HG03039 (cell line): ENCODE data around the gene RANBP10.
"Not testable (repeated sequence)": the region's sequence is repeated elsewhere in the genome, so short reads cannot be mapped to it uniquely, and the experiment has no call there.

ENCODE experiments used
- ATAC-seq: cut with Tn5 transposase; IDR thresholded peaks from one replicate; pipeline ENCODE4 v1.9.1; 2021; ENCODE audit warnings: mild to moderate bottlenecking, moderate library complexity; ENCODE audit not compliant: unreplicated experiment

Gene RANBP10

GRCh38 chr16:67780847-67781564 lies 25.4 kb downstream of the RANBP10 start:
- ATAC-seq, result no peak

DNA sequence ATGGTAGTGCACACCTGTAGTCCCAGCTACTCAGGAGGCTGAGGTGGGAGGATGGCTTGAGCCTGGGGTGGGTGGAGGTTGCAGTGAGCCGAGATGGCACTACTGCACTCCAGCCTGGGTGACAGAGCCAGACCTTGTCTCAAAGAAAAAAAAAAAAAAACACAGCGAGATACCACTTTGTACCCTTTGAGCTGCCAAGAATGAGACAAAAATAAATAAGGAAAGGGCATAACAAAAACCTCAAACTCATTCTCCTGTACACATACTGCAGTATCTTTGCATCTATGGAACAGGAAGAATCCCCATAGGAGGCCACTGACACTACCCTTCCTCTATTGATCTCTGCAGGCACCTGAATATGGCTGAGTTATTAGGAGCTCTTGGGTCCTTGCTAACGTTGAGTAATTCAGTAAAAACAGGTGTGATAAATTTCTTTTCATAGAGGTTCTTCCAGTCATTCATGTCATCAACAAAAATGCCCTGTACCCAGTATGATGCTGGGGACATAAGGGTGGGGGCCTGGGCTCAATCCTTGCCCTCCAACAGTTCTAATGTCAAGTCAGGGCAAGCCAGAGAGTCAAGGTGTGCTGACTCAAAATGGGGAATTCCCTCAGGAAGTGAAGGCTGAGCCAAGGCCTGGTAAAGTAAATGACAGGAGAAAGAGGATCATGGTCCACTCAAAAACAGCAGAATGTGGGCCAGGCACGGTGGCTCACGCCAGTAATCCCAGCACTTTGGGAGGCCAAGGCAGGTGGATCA lies 26.9 kb downstream of the RANBP10 start:
- ATAC-seq, result no peak

DNA sequence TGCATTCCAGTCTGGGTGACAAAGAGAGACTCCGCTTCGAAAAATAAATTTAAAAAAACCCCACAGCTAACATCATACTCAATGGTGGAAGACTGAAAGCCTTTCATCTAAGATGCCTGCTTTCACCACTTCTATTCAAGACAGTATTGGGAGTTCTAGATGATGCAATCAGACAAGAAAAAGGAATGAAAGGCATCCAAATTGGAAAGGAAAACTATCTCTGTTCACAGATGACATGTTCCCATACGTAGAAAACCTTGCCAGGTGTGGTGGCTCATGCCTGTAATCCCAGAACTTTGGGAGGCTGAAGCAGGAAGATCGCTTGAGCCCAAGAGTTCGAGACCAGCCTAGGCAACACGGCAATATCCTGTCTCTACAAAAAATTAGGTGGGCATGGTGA lies 31.1 kb downstream of the RANBP10 start:
- ATAC-seq, result no peak

- no peak for ATAC-seq
Observed at GRCh38 chr16:67774457-67774853, 31.9 kb downstream of the RANBP10 start.

DNA sequence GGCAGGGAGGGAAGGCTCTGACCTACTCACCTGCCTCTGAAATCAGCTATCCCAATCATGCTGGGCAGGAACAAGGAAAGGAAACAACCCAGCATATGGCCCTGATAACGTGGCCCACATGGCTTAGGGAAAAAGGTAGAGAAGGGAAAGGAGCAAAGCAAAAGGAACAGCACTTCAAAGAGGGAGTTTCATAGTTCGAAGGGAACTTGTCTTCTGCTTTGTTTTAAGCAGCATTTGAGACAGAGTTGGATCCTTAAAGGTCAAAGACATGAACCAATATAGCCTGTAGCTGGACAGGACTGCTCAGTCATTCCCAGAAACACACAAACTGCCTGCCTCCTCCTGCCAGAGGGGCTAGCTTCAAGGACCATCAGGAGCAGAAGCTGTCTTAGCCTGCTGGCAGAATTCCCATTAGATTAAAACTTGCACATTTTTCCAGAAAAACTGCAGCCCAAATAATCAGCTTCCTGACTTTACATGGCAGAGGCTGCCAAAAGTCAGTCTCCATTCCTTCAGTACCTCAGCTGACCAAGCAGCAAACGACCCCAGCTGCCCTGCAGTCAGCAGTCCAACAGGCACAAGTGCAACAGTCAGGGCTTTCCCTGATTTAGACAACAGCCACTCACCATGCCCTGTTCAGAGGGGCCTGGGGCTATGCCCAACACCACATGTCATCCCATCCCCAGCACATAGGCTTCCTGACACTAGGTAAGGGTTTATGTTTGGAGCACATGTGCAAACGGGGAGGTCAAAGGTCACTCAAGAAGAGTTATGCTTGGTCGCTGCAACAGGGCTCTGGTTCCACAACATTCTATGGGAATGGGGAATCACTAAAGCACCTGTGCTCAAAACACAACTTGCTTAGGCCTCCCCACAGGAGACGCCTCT lies 32.5 kb downstream of the RANBP10 start:
- no peak for ATAC-seq

- ATAC-seq, result no peak
Observed at GRCh38 chr16:67773099-67773498, 33.3 kb downstream of the RANBP10 start.

DNA sequence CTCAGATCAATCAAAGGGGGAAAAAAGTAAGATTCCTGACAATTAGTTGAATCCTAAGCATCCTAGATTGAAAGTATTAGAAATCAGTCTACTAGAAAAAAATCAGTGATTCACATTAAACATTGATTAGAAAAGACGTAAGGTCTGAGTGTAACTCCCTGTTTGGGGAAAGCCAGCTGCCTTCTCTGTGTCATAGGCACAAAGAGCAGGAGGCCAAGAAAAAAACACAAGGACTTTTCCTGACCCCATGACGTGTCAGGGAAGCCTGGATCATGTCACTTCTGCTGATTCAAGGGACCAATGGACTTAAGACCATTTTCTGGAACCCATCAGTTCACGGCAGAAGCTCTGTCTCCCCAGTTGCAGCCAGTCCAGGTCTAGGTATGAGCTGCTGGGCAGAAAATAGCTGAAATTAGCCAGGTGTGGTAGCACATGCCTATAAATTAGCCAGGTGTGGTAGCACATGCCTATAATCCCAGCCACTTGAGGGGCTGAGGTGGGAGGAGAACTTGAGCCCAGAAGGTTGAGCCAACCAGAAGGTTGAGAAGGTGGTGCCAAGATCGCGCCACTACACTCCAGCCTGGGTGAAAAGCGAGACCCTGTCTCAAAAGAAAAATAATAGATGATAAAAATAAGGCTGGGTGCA lies 35.9 kb downstream of the RANBP10 start:
- ATAC-seq, result no peak

DNA sequence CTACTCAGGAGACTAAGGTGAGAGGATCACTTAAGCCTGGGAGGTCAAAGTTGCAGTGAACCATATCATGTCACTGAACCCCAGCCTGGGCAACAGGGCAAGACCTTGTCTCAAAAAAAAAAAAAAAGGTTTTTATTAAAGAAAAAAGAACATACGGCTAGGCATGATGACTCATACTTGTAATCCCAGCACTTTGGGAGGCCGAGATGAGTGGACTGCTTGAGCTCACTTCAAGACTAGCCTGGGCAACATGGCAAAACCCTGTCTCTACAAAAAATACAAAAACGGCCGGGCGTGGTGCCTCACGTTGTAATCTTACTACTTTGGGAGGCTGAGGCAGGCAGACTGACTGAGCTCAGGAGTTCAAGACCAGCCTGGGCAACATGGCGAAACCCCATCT lies 38.4 kb downstream of the RANBP10 start:
- ATAC-seq, result no peak

- no peak for ATAC-seq
Observed at GRCh38 chr16:67766291-67766690, 40.1 kb downstream of the RANBP10 start.

- ATAC-seq, result no peak
Observed at GRCh38 chr16:67764158-67764667, 42.1 kb downstream of the RANBP10 start.

DNA sequence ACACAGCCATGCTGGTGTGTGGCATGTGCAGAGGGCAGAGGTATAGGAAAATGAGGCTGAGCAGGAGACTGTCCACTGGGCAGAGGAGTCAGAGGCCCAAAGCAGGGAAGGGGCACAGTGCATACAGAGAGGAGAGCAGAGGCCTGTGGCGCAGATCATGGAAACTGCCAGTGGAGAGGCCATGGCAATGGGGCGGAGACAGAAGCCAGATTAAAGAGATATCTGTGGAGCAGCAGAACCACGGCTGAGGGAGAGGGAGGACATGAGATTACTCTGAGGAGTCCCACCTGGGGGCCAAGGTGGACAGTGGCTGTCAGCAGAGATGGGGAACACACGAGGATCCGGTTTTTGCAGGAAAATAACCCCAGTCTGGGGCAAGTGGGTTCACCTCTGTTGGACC lies 43.3 kb downstream of the RANBP10 start:
- ATAC-seq, result no peak

GRCh38 chr16:67762385-67762784 lies 44.0 kb downstream of the RANBP10 start:
- no peak for ATAC-seq

GRCh38 chr16:67761924-67762323 lies 44.4 kb downstream of the RANBP10 start:
- no peak for ATAC-seq

- ATAC-seq, result no peak
Observed at GRCh38 chr16:67760956-67761230, 45.5 kb downstream of the RANBP10 start.

- ATAC-seq, result no peak
Observed at GRCh38 chr16:67760206-67760955, 46.0 kb downstream of the RANBP10 start.

GRCh38 chr16:67758966-67759365 lies 47.4 kb downstream of the RANBP10 start:
- ATAC-seq, result no peak

DNA sequence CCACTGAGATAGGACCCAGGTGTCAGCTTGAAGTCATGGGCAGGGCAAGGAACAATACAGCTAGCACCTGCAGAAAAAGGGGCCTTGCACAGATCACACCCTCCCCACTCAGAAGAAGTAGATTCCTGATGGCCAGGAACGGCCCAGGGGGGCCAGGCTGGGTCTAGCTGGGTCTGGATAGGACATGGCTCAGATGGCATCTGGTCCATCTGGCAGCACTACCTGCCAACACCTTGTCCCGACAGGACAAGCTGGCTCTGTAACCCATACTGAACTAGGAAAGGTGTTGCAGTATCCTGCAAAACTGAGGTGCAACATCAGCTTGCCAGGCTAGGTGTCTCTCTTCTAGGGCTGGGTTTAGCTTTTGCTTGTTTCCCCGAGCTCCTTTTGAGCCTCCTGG lies 48.4 kb downstream of the RANBP10 start:
- ATAC-seq, result no peak

DNA sequence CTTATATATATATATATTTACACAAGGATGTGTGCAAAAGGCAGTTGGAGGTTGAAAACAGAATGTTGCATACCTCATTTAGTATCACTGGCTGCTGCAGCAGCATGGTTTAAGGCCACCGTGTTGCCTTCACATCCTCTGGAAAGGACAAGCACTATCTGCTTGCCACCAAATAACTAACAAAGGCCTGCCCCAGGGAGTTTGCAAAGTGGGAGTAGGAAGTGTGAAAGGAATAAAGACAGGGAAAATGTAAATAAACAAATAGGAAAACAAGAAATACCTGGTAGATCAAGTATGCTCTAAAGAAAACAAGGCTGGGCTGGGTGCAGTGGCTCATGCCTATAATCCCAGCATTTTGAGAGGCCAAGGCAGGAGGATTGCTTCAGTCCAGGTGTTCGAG lies 53.7 kb downstream of the RANBP10 start:
- ATAC-seq, result no peak

DNA sequence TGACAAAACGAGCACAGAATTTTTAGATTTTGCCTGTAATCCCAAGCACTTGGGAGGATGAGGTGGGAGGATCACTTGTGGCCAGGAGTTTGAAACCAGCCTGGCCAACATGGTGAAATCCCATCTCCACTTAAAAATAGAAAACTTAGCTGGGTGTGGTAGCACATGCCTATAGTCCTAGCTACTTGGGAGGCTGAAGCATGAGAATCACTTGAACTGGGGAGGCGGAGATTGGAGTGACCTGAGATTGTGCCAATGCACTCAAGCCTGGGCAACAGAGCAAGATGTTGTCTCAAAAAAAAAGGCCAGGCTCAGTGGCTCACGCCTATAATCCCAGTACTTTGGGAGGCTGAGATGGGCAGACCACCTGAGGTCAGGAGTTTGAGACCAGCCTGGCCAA lies 55.0 kb downstream of the RANBP10 start:
- ATAC-seq, result not testable (repeated sequence)

DNA sequence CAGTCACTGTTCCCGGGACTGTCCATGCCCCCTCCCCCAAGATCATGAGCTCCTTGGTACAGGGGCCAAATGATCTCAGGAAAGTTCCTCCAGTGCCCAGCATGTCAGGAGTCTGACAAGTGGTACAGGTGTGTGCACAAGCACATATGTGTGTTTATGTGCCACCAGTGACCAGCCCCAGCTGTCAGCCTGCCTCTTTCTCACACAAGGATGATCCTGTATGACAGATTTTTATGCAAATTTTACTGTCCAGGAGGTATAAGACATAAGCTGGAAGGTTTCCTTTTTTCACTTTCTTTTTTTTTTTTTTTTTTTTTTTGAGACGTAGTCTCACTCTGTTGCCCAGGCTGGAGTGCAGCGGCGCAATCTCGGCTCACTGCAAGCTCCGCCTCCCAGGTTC lies 55.9 kb downstream of the RANBP10 start:
- ATAC-seq, result no peak
